Glutamatergic neuron (in vitro differentiated cells): ENCODE results near the gene ADRM1. TPM values are rescaled to one million over a fixed set of nuclear protein-coding genes. Genes with fewer than 3 reads are reported as not detected.

Experiments used
- DNase-seq: peaks from one replicate; pipeline ENCODE4 v3.0.0; 2022
- H3K27ac Mint-ChIP-seq: one replicate; pipeline ENCODE4 v1.8.0; 2020; ENCODE audit warnings: mild to moderate bottlenecking, mixed read lengths, inconsistent platforms; ENCODE audit not compliant: unreplicated experiment
- H3K27me3 Mint-ChIP-seq: one replicate; pipeline ENCODE4 v1.8.0; 2020; ENCODE audit warnings: mild to moderate bottlenecking, moderate library complexity, mixed read lengths, inconsistent platforms; ENCODE audit not compliant: unreplicated experiment
- H3K36me3 Mint-ChIP-seq: one replicate; pipeline ENCODE4 v1.8.0; 2020; ENCODE audit warnings: mild to moderate bottlenecking, mixed read lengths, inconsistent platforms; ENCODE audit not compliant: unreplicated experiment
- H3K4me1 Mint-ChIP-seq: one replicate; pipeline ENCODE4 v1.8.0; 2020; ENCODE audit warnings: mild to moderate bottlenecking, low read depth, mixed read lengths, inconsistent platforms; ENCODE audit not compliant: unreplicated experiment
- H3K4me3 Mint-ChIP-seq: one replicate; pipeline ENCODE4 v1.8.0; 2020; ENCODE audit warnings: mild to moderate bottlenecking, mixed read lengths, inconsistent platforms; ENCODE audit not compliant: unreplicated experiment
- H3K9me3 Mint-ChIP-seq: one replicate; pipeline ENCODE4 v1.8.0; 2020; ENCODE audit warnings: mild to moderate bottlenecking, moderate library complexity, mixed read lengths, inconsistent platforms; ENCODE audit not compliant: unreplicated experiment
- total RNA-seq: library from RNA; stranded (reverse); fragmentation: NEBNext Ultra II Directional; extraction: Animal tissue kit (Norgen Biotek cat#: 25700); gene quantifications from one replicate; pipeline ENCODE4 v1.2.1, GENCODE V29; 2021; ENCODE audit not compliant: unreplicated experiment
- TF ChIP-seq, protein P1 (sequence below): fragments of 200-600 bp; sonication (generic); IDR thresholded peaks from one replicate; pipeline ENCODE4 v1.5.0; 2021; ENCODE audit not compliant: partially characterized antibody, unreplicated experiment

Gene ADRM1
- total RNA-seq, 1 donor from 2014 or later = 74.8 TPM

DNA sequence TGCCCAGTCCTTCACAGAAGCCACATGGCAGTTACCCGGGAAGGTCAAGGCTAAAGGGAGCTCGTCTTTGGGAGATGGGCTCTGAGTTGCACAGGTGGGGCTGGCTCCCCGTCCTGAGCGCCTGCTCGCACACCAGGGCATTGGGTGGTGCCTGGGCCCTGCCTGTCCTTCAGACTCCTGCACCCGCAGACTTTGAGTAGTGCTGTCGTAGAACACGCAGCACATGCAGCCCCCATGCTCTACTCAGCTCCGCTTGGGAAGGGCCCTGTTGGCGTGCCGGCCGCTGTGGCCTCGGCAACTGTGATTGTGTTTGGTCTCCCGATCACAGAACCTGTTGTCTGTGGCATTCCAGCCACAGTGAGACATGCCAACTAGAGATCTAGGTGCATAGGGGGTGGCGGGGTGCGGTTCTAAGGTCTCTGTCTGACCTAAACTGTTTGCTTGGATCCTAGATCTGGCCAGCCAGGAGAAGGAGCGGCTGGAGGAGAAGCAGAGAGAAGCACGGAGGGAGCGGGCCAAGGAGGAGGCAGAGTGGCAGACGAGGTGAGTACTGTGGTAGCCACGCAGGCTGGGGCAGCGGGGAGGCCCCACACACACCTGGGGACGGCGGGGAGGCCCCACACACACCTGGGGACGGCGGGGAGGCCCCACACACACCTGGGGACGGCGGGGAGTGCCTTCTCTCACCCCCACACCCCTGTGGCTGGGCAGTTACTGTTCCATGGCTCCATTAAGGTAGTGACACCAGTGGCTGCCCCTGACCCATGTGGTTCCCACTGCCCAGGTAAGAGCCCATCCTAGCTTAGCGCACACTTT, 11.3 kb upstream of the ADRM1 start:
- no peak for DNase-seq
- TF ChIP-seq, protein P1, sequence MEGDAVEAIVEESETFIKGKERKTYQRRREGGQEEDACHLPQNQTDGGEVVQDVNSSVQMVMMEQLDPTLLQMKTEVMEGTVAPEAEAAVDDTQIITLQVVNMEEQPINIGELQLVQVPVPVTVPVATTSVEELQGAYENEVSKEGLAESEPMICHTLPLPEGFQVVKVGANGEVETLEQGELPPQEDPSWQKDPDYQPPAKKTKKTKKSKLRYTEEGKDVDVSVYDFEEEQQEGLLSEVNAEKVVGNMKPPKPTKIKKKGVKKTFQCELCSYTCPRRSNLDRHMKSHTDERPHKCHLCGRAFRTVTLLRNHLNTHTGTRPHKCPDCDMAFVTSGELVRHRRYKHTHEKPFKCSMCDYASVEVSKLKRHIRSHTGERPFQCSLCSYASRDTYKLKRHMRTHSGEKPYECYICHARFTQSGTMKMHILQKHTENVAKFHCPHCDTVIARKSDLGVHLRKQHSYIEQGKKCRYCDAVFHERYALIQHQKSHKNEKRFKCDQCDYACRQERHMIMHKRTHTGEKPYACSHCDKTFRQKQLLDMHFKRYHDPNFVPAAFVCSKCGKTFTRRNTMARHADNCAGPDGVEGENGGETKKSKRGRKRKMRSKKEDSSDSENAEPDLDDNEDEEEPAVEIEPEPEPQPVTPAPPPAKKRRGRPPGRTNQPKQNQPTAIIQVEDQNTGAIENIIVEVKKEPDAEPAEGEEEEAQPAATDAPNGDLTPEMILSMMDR = no peak
- H3K27me3 Mint-ChIP-seq = peaks cover 3% of the 10 kb centered on the region
- no peak overlapping the region for H3K27ac Mint-ChIP-seq
- no peaks in the 10 kb centered on the region for H3K9me3 Mint-ChIP-seq
- no peaks in the 10 kb centered on the region for H3K36me3 Mint-ChIP-seq
- no peak overlapping the region for H3K4me3 Mint-ChIP-seq
- H3K4me1 Mint-ChIP-seq = no peaks in the 10 kb centered on the region

DNA sequence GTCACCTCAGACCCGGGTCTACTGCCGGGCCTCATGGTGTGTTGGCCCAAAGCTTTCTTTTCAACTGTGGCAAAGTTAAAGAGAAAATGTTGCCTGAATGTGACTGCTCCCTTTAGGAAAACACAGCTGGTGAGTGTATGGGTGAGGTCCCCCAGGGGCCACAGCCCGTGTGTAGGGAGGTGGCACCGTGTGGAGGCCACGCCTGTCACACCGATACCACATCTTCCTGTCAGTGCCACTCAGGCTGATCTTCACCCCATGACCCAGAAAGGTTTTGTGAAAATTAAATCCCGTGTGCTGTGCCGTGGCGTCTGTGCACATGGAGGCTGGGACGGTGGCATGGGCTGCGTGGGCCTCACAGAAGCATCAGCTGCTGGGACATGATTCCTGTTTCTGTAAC, 10.7 kb upstream of the ADRM1 start:
- Mint-ChIP-seq H3K36me3 (no peaks in the 10 kb centered on the region), H3K4me1 (no peaks in the 10 kb centered on the region), H3K4me3 (no peak overlapping the region), H3K27ac (no peak overlapping the region), H3K9me3 (no peaks in the 10 kb centered on the region), H3K27me3 (peaks cover 3% of the 10 kb centered on the region)
- TF ChIP-seq, protein P1 = no peak
- no peak for DNase-seq

DNA sequence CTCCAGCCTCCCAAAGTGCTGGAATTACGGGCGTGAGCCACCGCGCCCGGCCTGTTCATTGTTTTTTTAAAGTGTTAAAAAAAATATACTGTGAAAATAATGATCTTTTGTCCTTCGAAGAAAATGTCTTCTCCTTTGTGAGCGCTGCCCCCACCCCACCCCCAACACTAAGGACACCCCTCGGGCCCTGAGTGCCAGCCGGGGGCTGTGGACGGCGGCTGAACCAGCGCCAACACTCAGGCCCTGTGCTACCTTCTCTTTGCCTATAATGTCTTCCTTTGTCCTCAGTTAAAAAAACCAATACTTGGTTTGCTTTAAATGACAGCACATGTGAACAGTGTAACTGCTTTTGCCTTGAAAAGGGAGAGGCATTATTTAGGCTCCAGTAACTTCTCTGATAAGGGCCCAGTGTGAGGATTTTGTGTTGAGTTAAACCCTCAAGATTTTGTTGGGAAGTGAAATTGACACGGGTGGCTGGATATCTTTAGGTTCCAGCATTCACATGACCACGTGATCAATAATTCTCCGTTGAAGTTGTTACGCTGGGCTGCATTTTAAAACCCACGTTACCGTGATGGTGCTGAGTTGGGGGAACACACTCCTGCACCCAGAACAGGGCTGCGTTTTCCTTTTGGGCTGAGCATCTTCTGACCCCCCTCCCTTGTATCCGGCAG, 9.5 kb upstream of the ADRM1 start:
- no peaks in the 10 kb centered on the region for H3K36me3 Mint-ChIP-seq
- no peaks in the 10 kb centered on the region for H3K4me1 Mint-ChIP-seq
- H3K4me3 Mint-ChIP-seq = no peak overlapping the region
- H3K27ac Mint-ChIP-seq = peak overlapping the region; percentile 43
- H3K27me3 Mint-ChIP-seq = peaks cover 3% of the 10 kb centered on the region
- TF ChIP-seq, protein P1 = no peak
- H3K9me3 Mint-ChIP-seq = no peaks in the 10 kb centered on the region
- no peak for DNase-seq

DNA sequence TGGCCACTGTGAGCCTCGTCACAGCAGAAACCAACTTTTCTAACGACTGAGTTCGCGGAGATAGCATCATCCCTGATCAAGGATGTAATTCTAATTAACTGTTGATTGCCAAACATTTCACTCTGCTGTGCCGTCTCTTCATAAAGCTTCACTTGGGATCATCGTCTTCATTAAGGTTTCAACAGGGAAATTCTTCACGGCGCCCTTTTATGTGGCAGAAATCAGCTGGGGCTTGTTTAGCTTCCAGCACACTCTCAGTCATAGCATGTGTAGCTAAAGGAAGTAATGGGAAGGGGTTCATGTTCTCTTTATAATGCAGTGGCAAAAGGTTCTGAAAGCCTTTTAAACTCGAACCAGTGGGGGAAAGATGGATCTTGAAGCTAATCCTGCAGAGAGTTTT, 8.9 kb upstream of the ADRM1 start:
- Mint-ChIP-seq H3K36me3 (no peaks in the 10 kb centered on the region), H3K9me3 (no peaks in the 10 kb centered on the region)

More for the DNA sequence above, 8.9 kb upstream of the ADRM1 start:
- Mint-ChIP-seq H3K27me3 (no peaks in the 10 kb centered on the region), H3K4me1 (peaks cover under 1% of the 10 kb centered on the region), H3K4me3 (no peak overlapping the region), H3K27ac (no peak overlapping the region)
- DNase-seq = no peak
- TF ChIP-seq, protein P1 = no peak
